ENCODE data around the gene EZH2.
A peak's percentile ranks its signal among the peaks of the same experiment; 100 is the strongest.

Gene EZH2

DNA sequence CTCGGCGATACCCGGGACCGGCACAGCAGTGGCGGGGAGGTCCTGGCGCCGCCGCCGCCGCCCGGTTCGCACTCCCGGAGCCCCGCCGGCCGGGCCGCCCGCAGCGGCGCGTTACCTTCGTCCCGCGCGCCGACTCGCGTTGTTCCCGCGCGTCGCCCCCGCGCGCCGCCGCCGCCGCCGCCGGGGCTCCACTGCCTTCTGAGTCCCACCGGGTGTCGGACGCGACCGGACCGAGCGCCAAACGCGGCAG is at the start of gene EZH2:
Gene EZH2 (minus strand): TSS at position 243 of the 250 bp plus-strand sequence. CDS start 36,993 bp downstream, outside the sequence.
- H3K4me3 ChIP-seq (ENCODE audit: control insufficient read depth, low read depth, low read length): peak within 1 kb of the TSS; percentile 81
- TF ChIP-seq, protein P1, sequence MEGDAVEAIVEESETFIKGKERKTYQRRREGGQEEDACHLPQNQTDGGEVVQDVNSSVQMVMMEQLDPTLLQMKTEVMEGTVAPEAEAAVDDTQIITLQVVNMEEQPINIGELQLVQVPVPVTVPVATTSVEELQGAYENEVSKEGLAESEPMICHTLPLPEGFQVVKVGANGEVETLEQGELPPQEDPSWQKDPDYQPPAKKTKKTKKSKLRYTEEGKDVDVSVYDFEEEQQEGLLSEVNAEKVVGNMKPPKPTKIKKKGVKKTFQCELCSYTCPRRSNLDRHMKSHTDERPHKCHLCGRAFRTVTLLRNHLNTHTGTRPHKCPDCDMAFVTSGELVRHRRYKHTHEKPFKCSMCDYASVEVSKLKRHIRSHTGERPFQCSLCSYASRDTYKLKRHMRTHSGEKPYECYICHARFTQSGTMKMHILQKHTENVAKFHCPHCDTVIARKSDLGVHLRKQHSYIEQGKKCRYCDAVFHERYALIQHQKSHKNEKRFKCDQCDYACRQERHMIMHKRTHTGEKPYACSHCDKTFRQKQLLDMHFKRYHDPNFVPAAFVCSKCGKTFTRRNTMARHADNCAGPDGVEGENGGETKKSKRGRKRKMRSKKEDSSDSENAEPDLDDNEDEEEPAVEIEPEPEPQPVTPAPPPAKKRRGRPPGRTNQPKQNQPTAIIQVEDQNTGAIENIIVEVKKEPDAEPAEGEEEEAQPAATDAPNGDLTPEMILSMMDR (conservative IDR thresholded peaks at IDR 0.05; ENCODE audit: control insufficient read depth, insufficient read depth, low read depth, low read length): no peak
- DNase-seq (ENCODE audit: low read depth): no peak

DNA sequence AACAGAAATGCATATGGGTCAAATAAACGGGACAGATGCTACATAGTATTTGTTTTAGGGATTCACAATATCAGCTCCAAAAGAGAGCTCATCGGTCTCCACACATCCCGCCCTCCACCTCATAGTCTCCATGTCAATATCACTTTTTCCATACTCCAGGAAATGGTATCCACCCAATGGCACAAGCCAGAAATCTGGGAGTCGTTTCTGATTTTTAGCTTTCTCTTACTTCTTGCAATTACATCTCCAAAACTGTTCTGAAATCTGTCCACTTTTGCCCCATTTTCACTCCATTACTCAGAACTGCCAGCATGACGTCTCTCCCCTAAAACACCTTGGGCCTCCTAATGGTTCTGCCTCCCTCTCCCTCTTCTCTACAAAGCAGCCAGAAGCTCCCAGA is 47.4 kb upstream of the EZH2 start:
- TF ChIP-seq, protein P1 (conservative IDR thresholded peaks at IDR 0.05; ENCODE audit: control insufficient read depth, insufficient read depth, low read depth, low read length): no peak
- H3K4me3 ChIP-seq (ENCODE audit: control insufficient read depth, low read depth, low read length): no peak overlapping the region
- DNase-seq (ENCODE audit: low read depth): no peak

DNA sequence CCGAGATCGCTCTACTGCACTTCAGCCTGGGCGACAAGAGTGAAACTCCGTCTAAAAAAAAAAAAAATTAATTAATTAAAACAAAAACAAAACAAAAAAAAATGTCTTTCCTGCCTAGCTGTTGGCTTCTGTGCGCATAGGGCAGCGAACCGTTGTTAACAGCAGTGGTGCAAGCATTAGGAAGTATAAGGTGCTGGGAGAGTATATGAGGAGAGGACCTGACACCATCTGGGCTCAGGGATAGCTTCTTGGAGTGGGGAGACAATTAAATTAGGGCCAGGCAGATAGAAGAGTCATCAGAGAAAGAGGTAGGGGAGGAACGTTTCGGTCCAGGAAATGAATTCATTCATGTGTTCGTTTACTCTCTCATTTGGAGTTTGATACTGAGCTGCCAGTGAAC is 46.2 kb upstream of the EZH2 start:
- H3K4me3 ChIP-seq (ENCODE audit: control insufficient read depth, low read depth, low read length): no peak overlapping the region
- DNase-seq (ENCODE audit: low read depth): no peak
- TF ChIP-seq, protein P1 (conservative IDR thresholded peaks at IDR 0.05; ENCODE audit: control insufficient read depth, insufficient read depth, low read depth, low read length): no peak

DNA sequence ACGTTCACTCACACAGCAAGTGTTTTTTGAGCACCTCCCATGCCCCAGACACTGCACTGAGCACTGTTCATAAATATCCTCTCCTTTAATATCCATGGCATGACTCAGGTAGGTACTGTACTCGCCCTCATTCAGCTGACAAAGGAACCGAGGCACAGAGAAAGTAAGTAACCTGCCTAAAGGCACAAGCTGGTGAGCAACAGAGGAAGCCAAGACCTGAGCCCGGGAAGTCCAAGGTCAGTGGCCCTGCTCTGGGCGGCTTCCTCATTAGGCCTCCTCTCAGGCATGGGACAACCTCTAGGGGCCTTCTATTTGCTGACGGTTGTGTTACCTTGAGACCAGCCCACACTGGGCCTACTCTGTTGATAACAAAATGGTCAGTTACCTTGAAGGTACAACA is 45.1 kb upstream of the EZH2 start:
- no peak overlapping the region for H3K4me3 ChIP-seq (ENCODE audit: control insufficient read depth, low read depth, low read length)
- TF ChIP-seq, protein P1 (conservative IDR thresholded peaks at IDR 0.05; ENCODE audit: control insufficient read depth, insufficient read depth, low read depth, low read length): no peak
- DNase-seq (ENCODE audit: low read depth): no peak

DNA sequence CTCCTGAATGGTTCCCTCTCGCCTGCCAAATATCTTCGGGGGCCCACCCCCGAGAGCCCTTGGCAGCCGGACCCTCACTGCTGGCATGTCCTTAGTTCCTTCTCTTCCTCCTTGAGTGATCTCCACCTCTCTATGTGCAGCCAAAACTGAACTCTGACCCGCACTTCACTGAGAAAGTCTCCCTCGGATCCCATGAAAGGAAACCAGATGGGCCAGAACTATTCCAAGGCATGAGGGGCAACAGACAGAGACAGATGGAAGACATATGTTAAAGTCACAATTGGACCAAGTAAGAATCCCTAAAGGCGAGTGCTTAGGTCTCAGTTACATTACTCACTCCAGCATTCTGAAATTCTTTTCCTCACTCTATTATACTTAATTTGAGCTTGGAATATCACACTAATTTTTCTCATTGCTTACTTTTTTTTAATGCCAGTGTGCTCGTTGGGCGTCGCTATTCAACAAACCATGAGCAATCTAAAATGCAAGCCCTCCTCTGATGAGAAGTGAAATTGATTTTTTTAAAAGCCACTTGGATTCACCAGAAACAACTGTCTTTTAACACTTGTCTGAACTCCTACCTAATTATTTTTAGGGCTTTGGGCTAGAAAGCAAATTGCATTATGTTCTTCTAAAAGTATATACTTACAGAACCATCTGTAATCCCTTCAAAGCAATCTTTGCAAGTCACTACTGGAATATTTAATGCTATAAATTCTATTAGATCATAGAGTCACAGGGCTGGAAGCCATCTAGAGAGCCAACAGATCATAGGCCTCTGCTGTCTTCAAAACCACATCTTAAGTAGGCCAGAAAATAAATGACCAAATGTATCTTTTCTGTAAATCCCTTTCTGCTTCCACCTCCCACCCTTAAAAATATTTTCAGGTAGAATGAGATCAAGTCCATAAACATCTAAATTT is 43.3 kb upstream of the EZH2 start:
- TF ChIP-seq, protein P1 (conservative IDR thresholded peaks at IDR 0.05; ENCODE audit: control insufficient read depth, insufficient read depth, low read depth, low read length): no peak
- H3K4me3 ChIP-seq (ENCODE audit: control insufficient read depth, low read depth, low read length): no peak overlapping the region
- no peak for DNase-seq (ENCODE audit: low read depth)

DNA sequence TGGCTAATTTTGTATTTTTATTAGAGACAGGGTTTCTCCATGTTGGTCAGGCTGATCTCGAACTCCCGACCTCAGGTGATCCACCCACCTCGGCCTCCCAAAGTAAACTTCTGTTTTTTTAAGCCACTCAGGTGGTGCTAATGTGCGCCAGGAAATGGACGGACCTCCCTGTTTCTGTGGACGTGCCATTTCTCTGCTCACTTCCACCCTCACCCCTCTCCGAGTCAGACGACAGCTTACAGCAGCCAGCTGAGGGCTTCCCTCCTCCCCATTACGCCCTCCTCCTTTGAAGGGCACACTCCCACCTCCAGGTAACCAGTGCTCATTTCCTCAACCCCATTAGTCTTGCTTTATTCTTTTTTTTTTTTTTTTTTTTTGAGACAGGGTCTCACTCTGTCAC is 41.7 kb upstream of the EZH2 start:
- no peak overlapping the region for H3K4me3 ChIP-seq (ENCODE audit: control insufficient read depth, low read depth, low read length)
- no peak for DNase-seq (ENCODE audit: low read depth)
- TF ChIP-seq, protein P1 (conservative IDR thresholded peaks at IDR 0.05; ENCODE audit: control insufficient read depth, insufficient read depth, low read depth, low read length): no peak
